ENCODE measurements around the gene CCN5.
"Not testable (repeated sequence)": the region's sequence is repeated elsewhere in the genome, so short reads cannot be mapped to it uniquely, and the experiment has no call there.

CCN5 gene

DNA sequence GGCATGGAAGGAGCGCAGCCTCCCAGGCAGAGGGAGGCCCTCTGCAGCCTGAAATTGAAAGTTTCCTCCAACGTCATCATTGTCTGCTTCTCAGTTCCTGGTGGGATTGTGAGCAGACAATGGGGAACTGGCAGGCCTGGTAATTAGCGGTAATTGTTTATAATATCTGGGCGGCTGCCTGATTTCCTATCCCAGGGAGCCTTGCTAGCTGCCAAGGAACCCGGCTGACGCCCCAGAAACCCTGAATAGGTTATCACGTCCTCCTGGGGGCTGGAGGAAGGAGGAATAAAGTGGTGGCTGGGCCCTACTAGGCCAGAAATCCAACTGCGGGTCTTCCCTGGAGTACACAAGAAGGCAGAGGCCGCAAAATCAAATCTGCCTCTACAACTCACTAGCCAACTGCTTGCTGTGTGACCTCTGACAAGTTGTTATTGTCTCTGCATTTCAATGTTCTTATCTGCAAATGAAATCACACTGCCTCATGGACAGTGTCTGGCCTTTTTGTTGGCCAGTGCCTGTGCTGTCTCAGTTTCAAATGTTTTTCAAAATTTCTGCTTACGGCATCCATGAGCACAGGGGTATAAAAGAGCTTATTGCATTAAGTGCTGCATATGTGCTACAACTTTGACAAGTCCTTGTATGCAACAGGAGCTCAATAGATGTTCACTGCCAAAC is 47.4 kb downstream of the CCN5 start:
- DNase-seq, result no peak

GRCh38 chr20:44763798-44764197 is 48.6 kb downstream of the CCN5 start:
- DNase-seq, result not testable (repeated sequence)

- DNase-seq, result no peak
Measured at GRCh38 chr20:44765091-44765490, 49.9 kb downstream of the CCN5 start.

- no peak for DNase-seq
Measured at GRCh38 chr20:44765701-44766347, 50.7 kb downstream of the CCN5 start.

- DNase-seq, result no peak
Measured at GRCh38 chr20:44768256-44768655, 53.1 kb downstream of the CCN5 start.

DNA sequence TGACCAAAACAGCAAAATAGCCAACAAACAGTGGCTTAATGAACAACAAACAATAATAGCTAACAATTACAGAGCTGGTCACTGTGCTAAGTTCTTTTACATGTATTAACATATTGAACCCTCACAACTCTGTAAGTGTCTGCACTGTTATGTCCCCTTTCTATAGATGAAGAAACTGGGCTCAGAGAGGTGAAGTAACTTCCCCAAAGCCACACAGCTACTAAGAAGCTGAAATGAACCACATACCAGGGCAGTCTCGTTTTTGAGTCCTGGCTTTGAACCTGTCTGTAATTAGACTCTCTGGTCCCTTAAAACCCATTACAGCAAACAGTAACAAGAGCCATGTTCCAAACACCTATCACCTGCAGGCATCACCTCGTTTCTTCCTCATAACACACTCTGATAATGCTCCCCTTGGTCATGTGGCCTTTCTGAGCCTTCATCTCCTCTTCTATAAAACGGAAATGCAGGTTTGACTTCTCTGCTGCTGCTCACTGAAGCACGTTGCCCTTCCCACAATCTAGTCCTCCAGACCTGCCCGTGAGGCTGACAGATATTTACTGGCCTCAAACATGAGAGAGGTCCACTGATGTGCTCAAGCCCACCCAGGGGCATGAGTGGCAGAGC is 53.8 kb downstream of the CCN5 start:
- DNase-seq, result no peak

GRCh38 chr20:44769481-44769863 is 54.3 kb downstream of the CCN5 start:
- DNase-seq, result no peak

GRCh38 chr20:44770484-44771171 is 55.5 kb downstream of the CCN5 start:
- DNase-seq, result no peak

DNA sequence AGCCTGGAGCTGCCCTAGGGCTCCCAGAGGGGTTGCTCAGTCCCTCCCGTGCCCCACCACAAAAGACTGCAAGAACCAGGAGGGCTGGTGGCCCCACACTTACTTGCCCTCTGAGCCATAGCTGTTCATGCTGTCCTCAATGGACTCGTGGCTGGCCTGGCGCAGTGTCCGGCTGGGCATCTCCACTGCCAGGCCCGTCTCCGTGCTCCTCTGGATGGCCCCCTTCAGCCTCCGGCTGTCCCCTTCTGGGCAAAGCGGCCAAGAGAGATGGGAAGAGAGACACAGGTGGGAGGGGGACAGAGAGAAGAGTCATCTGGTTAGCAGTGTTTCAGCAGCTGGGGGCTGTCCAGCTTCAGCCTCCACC is 56.0 kb downstream of the CCN5 start:
- DNase-seq, result no peak

- DNase-seq, result no peak
Measured at GRCh38 chr20:44772636-44773035, 57.5 kb downstream of the CCN5 start.

GRCh38 chr20:44773070-44773829 is 58.1 kb downstream of the CCN5 start:
- no peak for DNase-seq

DNA sequence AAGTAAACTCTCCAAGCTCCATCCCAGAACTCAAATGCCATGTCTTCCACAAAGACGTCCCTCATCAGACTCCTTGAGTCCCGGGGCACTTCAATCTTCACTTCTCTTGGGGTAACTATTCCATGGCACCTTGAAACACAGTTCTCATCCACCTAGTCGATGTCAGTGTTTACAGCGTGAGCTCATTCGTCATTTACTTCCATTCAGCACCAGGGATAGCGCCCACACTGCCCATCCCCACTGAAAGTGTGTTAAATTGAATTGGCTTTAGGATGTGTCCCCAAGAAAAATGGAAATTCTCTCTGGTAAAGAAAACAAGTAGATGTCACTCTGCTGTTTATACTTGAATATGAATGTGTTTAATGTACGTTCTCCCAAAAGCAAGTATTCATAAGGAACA is 61.8 kb downstream of the CCN5 start:
- no peak for DNase-seq

Data from SHP77 treated with DMSO at 0.1 percent for 48 hours (cell line).